MG63 (cell line): ENCODE measurements around the gene ZBTB32. TPM values are rescaled to one million over a fixed set of nuclear protein-coding genes. Genes with fewer than 3 reads are reported as not detected.
"Not testable (repeated sequence)": the region's sequence is repeated elsewhere in the genome, so short reads cannot be mapped to it uniquely, and the experiment has no call there.

Experiments used
- DNase-seq: peaks from one replicate; pipeline ENCODE4 v3.0.0-alpha.2; 2020
- H3K27me3 ChIP-seq: fragments of 250-450 bp; sonication (Bioruptor Pico); 2 replicates; pipeline ENCODE4 v1.5.1; 2020; ENCODE audit warnings: mild to moderate bottlenecking, moderate library complexity
- H3K36me3 ChIP-seq: fragments of 250-450 bp; sonication (Bioruptor Pico); 2 replicates; pipeline ENCODE4 v1.5.1; 2020; ENCODE audit warnings: mild to moderate bottlenecking, moderate library complexity
- H3K4me3 ChIP-seq: fragments of 250-450 bp; sonication (Bioruptor Pico); 2 replicates; pipeline ENCODE4 v1.5.1; 2020; ENCODE audit warnings: mild to moderate bottlenecking, moderate library complexity
- H3K9me3 ChIP-seq: fragments of 250-450 bp; sonication (Bioruptor Pico); 2 replicates; pipeline ENCODE4 v1.5.1; 2020; ENCODE audit warnings: mild to moderate bottlenecking, moderate library complexity
- total RNA-seq: library from RNA; depleted of rRNA; stranded (reverse); fragments of >200 nt; shearing (Covaris generic); gene quantifications from 2 replicates; pipeline ENCODE4 v1.2.3, GENCODE V29; 2014; ENCODE audit warnings: low replicate concordance; rRNA removed

The ZBTB32 gene, protein sequence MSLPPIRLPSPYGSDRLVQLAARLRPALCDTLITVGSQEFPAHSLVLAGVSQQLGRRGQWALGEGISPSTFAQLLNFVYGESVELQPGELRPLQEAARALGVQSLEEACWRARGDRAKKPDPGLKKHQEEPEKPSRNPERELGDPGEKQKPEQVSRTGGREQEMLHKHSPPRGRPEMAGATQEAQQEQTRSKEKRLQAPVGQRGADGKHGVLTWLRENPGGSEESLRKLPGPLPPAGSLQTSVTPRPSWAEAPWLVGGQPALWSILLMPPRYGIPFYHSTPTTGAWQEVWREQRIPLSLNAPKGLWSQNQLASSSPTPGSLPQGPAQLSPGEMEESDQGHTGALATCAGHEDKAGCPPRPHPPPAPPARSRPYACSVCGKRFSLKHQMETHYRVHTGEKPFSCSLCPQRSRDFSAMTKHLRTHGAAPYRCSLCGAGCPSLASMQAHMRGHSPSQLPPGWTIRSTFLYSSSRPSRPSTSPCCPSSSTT
- total RNA-seq: not detected in 2 replicates

DNA sequence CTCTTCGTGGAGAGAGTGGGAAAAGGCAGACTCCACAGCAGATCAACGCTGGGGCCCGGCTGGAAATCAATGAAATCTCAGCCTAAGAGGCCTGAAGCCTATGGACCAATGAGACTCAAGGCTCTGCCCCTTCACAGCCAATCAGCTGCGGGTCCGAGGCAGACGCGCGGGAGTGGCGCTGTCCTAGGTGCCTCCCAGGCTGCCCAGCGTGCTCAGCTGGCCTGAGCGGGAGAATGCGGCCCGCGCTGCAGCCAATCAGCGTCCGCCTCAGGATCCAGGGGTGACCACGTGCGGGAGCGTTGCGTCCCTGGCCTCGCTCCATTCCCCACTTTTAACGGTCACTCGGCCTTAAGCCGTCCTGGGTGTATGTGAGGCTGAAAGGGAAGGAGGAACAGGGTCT, at the start of gene ZBTB32:
ZBTB32 (plus strand) TSS at position 341 of the 400 bp plus-strand sequence. CDS start 10,069 bp downstream, outside the sequence.
- Histone ChIP-seq H3K27me3 (no peaks in the 10 kb centered on the region), H3K36me3 (no peaks in the 10 kb centered on the region), H3K4me3 (no peak within 1 kb of the TSS), H3K9me3 (no peaks in the 10 kb centered on the region)
- DNase-seq: peak; percentile 22

DNA sequence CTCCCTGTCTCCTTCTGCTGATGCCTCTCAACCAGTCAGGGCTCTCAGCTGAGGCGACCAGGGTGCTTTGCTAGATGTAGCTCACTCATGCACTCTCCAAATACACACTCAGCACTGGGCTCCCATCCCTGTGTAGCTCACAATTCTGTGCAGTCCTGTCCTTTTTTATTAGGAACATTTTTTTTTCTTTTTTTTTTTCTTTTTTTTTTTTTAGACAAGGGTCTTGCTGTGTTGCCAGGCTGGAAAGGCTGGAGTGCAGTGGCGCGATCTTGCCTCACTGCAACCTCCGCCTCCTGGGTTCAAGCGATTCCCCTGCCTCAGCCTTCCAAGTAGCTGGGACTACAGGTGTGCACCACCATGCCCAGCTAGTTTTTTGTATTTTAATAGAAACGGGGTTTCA, 49.5 kb upstream of the ZBTB32 start:
- H3K9me3 ChIP-seq, H3K27me3 ChIP-seq, DNase-seq, H3K4me3 ChIP-seq: not testable (repeated sequence)
- peaks cover 77% of the 10 kb centered on the region for H3K36me3 ChIP-seq

DNA sequence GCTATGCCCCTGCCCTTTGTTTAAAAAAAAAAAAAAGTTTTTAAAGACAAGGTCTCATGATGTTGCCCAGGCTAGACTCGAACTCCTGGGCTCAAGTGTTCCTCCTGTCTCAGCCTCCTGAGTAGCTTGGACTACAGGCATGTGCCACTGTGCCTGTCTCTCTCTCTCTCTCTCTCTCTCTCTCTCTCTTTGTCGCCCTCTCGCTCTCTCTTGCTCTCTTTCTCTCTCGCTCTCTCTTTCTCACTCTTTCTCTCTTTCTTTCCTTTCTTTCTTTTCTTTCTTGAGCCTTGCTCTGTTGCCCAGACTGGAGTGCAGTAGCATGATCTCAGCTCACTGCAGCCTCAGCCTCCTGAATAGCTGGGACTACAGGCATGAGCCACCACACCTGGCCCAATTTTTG, 48.8 kb upstream of the ZBTB32 start:
- no peaks in the 10 kb centered on the region for H3K27me3 ChIP-seq
- DNase-seq: no peak
- H3K9me3 ChIP-seq: no peaks in the 10 kb centered on the region
- peaks cover 78% of the 10 kb centered on the region for H3K36me3 ChIP-seq
- H3K4me3 ChIP-seq: no peak overlapping the region

DNA sequence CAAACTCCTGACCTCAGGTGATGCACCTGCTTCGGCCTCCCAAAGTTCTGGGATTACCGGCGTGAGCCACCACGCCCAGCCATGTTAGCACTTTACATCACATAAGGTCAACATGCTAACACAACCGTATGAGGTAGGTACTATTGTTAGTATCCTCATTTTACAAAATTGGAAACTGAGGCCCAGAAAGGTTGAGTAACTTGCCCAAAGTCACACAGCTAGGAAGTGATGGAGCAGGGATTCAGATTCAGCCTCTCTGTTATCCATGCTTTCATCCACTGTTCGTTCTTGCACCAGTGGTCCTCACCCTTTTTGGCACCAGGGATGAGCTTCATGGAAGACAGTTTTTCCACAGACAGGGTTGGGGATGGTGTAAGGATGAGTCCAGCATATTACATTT, 47.7 kb upstream of the ZBTB32 start:
- H3K9me3 ChIP-seq: no peaks in the 10 kb centered on the region
- H3K36me3 ChIP-seq: peaks cover 76% of the 10 kb centered on the region
- DNase-seq: no peak
- no peaks in the 10 kb centered on the region for H3K27me3 ChIP-seq
- H3K4me3 ChIP-seq: no peak overlapping the region

DNA sequence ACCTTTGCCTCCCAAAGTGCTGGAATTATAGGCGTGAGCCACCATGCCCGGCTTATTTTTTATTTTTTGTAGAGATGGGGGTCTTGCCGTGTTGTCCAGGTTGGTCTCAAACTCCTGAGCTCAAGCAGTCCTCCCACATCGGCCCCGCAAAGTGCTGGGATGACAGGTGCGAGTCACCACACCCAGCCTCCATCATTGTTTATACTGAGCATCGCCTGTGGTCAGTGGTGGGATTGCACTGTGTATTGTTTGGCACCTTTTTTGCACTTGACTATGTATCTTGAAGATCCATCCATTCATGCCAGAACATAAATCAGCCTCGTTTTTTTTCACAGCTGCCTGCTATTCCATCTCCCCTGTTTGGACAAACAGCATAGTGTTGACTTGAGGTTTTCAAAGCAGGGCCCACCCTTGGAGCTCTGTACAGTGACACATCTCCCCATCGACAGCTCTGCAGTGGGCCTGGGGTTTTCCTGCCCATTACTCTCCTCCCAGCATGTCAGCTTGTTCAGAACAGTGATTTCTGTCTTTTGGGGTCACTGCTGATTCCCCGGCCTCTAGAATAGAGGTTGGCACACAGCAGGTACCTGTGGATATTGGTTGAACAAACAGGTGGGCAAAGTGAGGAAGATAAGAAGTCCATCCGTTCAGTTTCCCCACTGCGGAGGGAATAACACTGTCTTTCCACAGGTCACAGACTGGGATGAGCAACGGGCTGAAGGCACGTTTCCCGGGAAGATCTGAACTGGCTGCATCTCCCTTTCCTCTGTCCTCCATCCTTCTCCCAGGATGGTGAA, 46.3 kb upstream of the ZBTB32 start:
- H3K27me3 ChIP-seq: no peaks in the 10 kb centered on the region
- H3K9me3 ChIP-seq: no peaks in the 10 kb centered on the region
- H3K36me3 ChIP-seq: peaks cover 71% of the 10 kb centered on the region
- peak; percentile 39 for DNase-seq
- H3K4me3 ChIP-seq: no peak overlapping the region

DNA sequence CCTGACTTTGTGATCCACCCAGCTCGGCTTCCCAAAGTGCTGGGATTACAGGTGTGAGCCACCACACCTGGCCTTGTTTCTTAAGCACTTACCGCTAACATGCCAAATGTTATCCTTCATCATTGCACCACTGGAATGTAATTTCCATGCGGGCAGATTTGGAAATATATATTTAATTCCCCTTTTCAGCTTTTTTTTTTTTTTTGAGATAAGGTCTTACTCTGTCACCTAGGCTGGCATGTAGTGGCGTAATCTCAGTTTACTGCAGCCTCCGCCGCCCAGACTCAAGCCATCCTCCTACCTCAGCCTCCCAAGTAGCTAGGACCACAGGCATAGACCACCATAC, 42.4 kb upstream of the ZBTB32 start:
- no peaks in the 10 kb centered on the region for H3K9me3 ChIP-seq
- DNase-seq: no peak

DNA sequence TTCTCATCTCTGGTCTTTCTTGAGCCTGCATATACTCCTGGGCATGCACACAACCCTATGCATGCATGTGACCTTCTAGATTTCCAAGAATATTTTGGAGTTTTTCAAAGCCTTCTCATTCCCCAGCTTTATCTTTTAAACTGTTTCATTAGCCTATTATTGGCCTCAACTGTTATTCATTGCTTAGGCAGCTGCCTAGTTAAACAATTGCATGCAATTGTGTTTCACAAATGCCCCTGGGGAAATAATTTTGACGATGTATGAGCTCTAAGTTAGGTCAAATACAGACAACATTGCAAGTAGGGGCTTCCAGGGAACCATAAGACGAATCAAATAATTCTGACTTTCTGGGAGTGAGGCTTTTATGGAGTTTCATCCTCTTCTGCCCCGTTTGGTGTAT, 40.4 kb upstream of the ZBTB32 start:
- no peak overlapping the region for H3K4me3 ChIP-seq
- DNase-seq: no peak

More for the DNA sequence above, 42.4 kb upstream of the ZBTB32 start:
- H3K27me3 ChIP-seq: no peaks in the 10 kb centered on the region
- no peak overlapping the region for H3K4me3 ChIP-seq
- H3K36me3 ChIP-seq: peaks cover 50% of the 10 kb centered on the region

DNA sequence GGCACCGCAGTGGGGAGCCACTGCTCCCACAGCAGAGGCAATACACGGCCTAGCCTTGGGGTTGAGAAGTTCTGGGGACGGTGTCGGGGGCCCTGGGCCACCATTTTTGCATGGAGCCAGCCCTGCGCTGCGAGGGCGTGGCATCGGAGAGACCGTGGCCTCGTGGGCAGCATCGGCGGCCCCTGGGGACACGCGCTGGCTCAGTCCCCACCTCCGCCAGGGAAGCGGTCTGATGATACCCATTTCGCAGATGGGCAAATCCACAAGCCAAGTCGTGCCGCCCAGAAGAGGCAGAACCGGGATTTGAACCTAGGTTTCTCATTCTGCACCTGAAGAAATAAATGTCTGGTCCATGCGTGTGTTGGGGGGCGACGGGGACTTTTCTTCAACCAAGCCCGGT, 39.2 kb upstream of the ZBTB32 start:
- DNase-seq: no peak
- H3K36me3 ChIP-seq: peaks cover 23% of the 10 kb centered on the region

More for the DNA sequence above, 40.4 kb upstream of the ZBTB32 start:
- H3K36me3 ChIP-seq: peaks cover 33% of the 10 kb centered on the region
- H3K9me3 ChIP-seq: no peaks in the 10 kb centered on the region
- peaks cover 11% of the 10 kb centered on the region for H3K27me3 ChIP-seq

DNA sequence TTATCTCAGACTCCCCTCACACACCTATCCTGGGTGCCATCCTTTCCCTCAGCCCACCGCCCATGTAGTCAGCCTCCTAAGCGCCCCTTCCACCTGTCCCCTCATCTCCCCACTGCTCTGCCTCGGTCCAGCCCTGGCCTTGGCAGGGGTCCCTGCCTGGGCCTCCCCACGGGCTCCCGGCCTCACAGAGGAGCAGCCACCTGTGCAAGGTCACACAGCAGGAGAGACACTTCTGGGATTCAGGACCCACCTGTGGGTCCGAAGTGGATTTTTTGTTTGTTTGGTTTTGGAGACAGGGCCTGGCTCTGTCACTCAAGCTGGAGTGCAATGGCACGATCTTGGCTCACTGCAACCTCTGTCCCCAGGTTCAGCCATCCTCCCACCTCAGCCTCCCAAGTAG, 38.8 kb upstream of the ZBTB32 start:
- Histone ChIP-seq H3K27me3 (peaks cover 22% of the 10 kb centered on the region), H3K4me3 (no peak overlapping the region), H3K36me3 (peaks cover 19% of the 10 kb centered on the region), H3K9me3 (no peaks in the 10 kb centered on the region)
- DNase-seq: no peak

More for the DNA sequence above, 39.2 kb upstream of the ZBTB32 start:
- H3K9me3 ChIP-seq: no peaks in the 10 kb centered on the region
- peaks cover 22% of the 10 kb centered on the region for H3K27me3 ChIP-seq
- no peak overlapping the region for H3K4me3 ChIP-seq

DNA sequence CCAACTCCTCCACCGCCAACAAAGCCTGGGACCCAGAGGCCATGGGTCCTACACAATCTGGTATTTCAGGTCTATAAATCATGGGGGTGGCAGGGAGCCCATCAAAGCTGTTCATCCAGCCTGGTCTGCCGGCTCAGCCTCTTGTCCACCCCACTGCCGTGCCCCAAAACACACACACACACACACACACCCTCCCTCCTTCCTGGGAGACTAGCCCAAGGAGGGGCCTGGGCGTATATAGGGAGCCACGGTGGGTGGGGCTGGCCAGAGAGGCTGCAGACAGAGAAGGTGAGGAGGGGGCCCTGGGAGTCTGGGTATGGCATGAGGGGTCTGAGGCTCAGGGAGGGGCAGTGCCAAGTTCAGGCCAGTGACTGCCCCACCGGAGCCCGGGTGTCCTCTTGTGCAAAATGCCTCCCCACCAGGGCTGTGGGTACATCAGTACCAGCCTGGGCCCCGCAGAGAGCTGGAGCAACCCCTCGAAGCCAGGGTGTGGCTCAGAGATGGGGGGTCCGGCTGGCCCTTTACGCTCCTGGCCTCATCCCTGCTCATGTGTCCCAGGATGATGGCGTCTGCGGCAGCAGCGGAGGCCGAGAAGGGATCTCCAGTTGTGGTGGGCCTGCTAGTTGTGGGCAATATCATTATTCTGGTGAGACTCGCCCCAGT, 38.0 kb upstream of the ZBTB32 start, which contains the start of gene UPK1A:
UPK1A (plus strand) TSS at position 267 of the 663 bp plus-strand sequence; CDS start at position 563, 296 bp downstream.
- no peak for DNase-seq

DNA sequence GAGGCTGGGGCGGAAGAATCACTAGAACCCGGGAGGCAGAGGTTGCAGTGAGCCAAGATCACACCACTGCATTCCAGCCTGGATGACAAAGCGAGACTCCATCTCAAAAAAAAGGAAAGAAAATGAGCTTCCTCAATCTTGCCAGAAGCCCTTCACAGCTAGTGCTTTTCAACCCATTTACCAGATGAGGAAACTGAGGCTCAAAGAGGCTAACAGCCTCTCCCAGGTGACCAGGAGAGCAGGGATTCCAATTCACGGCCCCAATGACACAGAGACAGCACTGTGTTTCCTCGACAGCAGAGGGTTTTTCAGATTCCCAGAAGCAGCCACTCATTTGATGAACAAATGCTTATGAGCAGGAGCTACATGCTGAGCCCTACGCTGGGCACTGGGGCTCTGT, 34.8 kb upstream of the ZBTB32 start:
- Histone ChIP-seq H3K4me3 (no peak overlapping the region), H3K27me3 (peaks cover 39% of the 10 kb centered on the region), H3K36me3 (no peaks in the 10 kb centered on the region; the same call in 1 of the 2 replicates), H3K9me3 (no peaks in the 10 kb centered on the region)
- DNase-seq: no peak

More for the DNA sequence above, 38.0 kb upstream of the ZBTB32 start, which contains the start of gene UPK1A:
- Histone ChIP-seq H3K9me3 (no peaks in the 10 kb centered on the region), H3K36me3 (peaks cover 13% of the 10 kb centered on the region), H3K4me3 (no peak within 1 kb of the TSS), H3K27me3 (peaks cover 26% of the 10 kb centered on the region)

DNA sequence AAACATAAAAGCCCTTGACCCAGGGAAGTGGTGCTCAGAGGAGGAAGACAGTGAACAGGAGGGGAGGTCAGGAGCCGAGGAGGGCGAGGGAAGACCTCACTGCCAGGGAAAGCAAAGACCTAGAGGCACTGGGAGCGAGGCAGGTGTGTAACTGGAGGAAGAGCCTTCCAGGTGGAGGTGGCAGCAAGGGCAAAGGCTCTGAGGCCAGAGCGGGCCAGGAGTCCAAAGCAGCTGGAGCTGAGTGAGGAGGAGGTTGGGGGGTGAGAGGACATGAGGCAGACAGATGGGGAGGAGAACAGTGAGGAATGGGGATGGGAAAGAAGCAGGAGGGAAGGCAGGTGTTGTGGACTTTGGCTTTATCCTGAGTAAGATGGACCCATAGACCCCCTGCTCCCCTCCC, 34.4 kb upstream of the ZBTB32 start:
- DNase-seq: no peak

DNA sequence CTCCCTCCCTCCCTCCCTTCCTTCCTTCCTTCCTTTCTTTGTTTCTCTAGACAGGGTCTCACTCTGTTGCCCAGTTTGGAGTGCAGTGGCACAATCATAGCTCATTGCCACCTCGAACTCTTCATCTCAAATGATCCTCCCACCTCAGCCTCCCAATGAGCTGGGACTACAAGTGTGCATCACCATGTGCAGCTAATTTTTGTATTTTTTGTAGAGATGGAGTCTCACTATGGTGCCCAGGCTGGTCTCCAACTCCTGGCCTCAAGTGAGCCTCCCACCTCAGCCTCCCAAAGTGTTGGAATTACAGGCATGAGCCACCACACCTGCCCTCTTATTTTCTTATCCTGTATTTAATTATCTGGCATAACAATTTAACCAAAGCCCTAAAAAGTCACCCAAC, 33.7 kb upstream of the ZBTB32 start:
- DNase-seq: no peak
- no peaks in the 10 kb centered on the region; the same call in 1 of the 2 replicates for H3K36me3 ChIP-seq
- no peaks in the 10 kb centered on the region for H3K9me3 ChIP-seq
- no peak overlapping the region for H3K4me3 ChIP-seq
- peaks cover 39% of the 10 kb centered on the region for H3K27me3 ChIP-seq

More for the DNA sequence above, 34.4 kb upstream of the ZBTB32 start:
- Histone ChIP-seq H3K4me3 (no peak overlapping the region), H3K9me3 (no peaks in the 10 kb centered on the region), H3K36me3 (no peaks in the 10 kb centered on the region; the same call in 1 of the 2 replicates), H3K27me3 (peaks cover 39% of the 10 kb centered on the region)

DNA sequence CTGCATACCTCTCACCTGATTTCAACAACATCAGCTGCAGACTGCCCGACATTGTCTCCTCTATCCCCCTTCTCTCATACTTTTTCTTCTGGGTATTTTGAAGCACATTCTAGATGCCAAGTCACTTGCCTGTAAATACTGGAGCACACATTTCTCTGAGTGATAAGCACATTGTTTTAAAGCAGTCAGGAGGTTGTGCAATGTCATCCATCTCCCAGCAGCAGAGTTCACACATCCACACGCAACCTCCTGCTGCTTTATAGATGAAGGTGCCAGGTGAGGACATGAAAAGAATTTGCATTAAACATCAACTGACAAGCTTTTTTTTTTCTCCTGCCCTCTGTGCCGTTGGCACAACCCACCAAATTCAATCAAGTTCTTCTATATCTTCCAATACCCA, 32.5 kb upstream of the ZBTB32 start:
- no peak for DNase-seq
- Histone ChIP-seq H3K4me3 (no peak overlapping the region), H3K36me3 (no peaks in the 10 kb centered on the region), H3K27me3 (peaks cover 39% of the 10 kb centered on the region), H3K9me3 (no peaks in the 10 kb centered on the region)

DNA sequence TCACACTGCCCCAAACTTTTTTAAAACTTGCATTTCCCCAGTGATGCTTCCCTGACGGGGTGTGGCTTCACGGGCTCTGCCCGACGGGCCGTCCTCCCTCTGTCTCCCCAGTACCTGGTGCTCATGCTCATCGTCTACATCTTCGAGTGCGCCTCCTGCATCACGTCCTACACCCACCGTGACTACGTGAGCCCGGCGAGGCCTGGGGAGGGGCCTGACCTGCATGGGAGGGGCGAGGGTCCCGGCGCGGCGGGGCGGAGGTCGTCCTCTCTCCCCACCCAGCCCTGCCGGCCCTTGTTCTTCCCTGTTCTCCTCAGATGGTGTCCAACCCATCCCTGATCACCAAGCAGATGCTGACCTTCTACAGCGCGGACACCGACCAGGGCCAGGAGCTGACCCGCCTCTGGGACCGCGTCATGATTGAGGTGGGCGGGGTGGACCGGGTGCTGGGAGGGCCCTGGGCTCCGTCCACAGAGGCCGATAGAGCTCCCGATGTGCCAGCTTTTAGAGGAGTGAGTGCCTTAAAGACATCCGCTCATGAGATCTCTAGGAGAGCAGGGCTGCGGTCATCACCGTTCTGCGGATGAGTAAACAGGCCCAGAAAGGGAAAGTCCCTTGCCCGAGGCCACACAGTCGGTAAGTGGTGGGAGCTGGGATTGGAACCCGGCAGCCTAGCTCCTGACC, 31.1 kb upstream of the ZBTB32 start:
- no peaks in the 10 kb centered on the region for H3K9me3 ChIP-seq
- no peaks in the 10 kb centered on the region for H3K36me3 ChIP-seq
- peak; percentile 69 for DNase-seq
- H3K4me3 ChIP-seq: peak overlapping the region; percentile 16
- peaks cover 34% of the 10 kb centered on the region for H3K27me3 ChIP-seq

DNA sequence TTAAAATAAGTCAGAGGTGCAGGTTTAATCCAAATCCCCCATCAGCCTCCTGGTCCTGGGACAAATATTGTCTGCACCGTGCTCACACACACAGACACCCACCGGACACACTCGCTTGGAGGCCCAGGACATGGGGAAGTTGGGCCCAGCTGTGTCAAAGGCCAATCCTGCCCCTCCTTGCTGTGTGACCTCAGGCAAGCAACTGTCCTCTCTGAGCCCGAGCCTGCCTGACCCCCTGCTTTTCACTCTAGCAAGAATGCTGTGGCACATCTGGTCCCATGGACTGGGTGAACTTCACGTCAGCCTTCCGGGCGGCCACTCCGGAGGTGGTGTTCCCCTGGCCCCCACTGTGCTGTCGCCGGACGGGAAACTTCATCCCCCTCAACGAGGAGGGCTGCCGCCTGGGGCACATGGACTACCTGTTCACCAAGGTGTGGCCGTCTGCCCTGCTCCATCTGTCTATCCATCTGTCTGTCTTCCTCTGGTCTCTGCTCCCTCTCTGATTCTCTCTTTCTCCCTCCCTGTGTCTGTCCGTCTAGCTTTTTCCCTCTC, 28.7 kb upstream of the ZBTB32 start:
- Histone ChIP-seq H3K4me3 (no peak overlapping the region), H3K36me3 (no peaks in the 10 kb centered on the region), H3K9me3 (no peaks in the 10 kb centered on the region), H3K27me3 (peaks cover 17% of the 10 kb centered on the region)
- DNase-seq: no peak
